Mesodermal cell (in vitro differentiated cells): ENCODE data around the gene GRK6. TPM values are rescaled to one million over a fixed set of nuclear protein-coding genes. Genes with fewer than 3 reads are reported as not detected.

Source experiments
- H3K27ac ChIP-seq: 2 replicates; pipeline ENCODE4 v1.7.0; 2013; ENCODE audit warnings: mild to moderate bottlenecking, low read depth, low read length, moderate library complexity; ENCODE audit not compliant: severe bottlenecking
- H3K36me3 ChIP-seq: 2 replicates; pipeline ENCODE4 v1.7.1; 2013; ENCODE audit warnings: mild to moderate bottlenecking, low read length, moderate library complexity; ENCODE audit not compliant: control insufficient read depth, insufficient read depth
- H3K4me1 ChIP-seq: one replicate; pipeline ENCODE4 v1.7.1; 2013; ENCODE audit warnings: mild to moderate bottlenecking, low read length; ENCODE audit not compliant: insufficient read depth, control insufficient read depth, poor library complexity, severe bottlenecking
- H3K4me3 ChIP-seq: 2 replicates; pipeline ENCODE4 v1.7.0; 2013; ENCODE audit warnings: low read length, control low read depth, mild to moderate bottlenecking; ENCODE audit not compliant: insufficient read depth, poor library complexity, severe bottlenecking; ENCODE audit errors: extremely low read depth
- H3K9me3 ChIP-seq: 2 replicates; pipeline ENCODE4 v1.7.1; 2013; ENCODE audit warnings: mild to moderate bottlenecking, low read length, moderate library complexity; ENCODE audit not compliant: control insufficient read depth
- WGBS, 2 experiments: methylation state at CpG; one replicate each; pipeline ENCODE4 v1.1.5; 2013; ENCODE audit warnings: missing lambda C conversion rate in 2 of 2; ENCODE audit not compliant: insufficient coverage in 2 of 2; 5-methylcytosine and 5-hydroxymethylcytosine counted together
- polyA plus RNA-seq, 2 experiments: library from polyadenylated mRNA; stranded (reverse); fragments of 50-300 nt; gene quantifications; one replicate each; pipeline ENCODE4 v1.2.3, GENCODE V29; 2013

The GRK6 gene
- polyA plus RNA-seq (2013, experiment 1 of 2), result 29.2 TPM
- polyA plus RNA-seq (2013, experiment 2 of 2), result 26.2 TPM

GRCh38 chr5:177426566-177427210 is at the start of gene GRK6:
Gene GRK6, plus strand, starts transcription at chr5:177426676. Its CDS starts 170 bp downstream, at chr5:177426846.
- Histone ChIP-seq H3K27ac (peak within 1 kb of the TSS; percentile 96), H3K4me3 (peak within 1 kb of the TSS; percentile 76), H3K36me3 (peaks cover 20% of the 10 kb centered on the region), H3K9me3 (no peaks in the 10 kb centered on the region), H3K4me1 (peaks cover 17% of the 10 kb centered on the region)
- WGBS, 2 experiments, result 0 to 1% methylated on average over 46 to 53 of the region's 82 CpGs

GRCh38 chr5:177377851-177378776 is 48.4 kb upstream of the GRK6 start:
- peaks cover 4% of the 10 kb centered on the region for H3K4me1 ChIP-seq
- no peaks in the 10 kb centered on the region for H3K36me3 ChIP-seq
- no peak overlapping the region for H3K4me3 ChIP-seq
- 90 to 96% methylated on average over 7 to 8 of the region's 8 CpGs for WGBS, 2 experiments
- no peak overlapping the region for H3K27ac ChIP-seq
- no peaks in the 10 kb centered on the region for H3K9me3 ChIP-seq

- Histone ChIP-seq H3K9me3 (no peaks in the 10 kb centered on the region), H3K4me3 (no peak overlapping the region), H3K27ac (peak overlapping the region; percentile 18), H3K4me1 (peaks cover 4% of the 10 kb centered on the region), H3K36me3 (no peaks in the 10 kb centered on the region)
- 90 to 98% methylated on average over 12 to 14 of the region's 15 CpGs for WGBS, 2 experiments
Measured at GRCh38 chr5:177378884-177379883, 47.3 kb upstream of the GRK6 start.

- no peak overlapping the region for H3K4me3 ChIP-seq
- WGBS, 2 experiments, result 84 to 96% methylated on average over 2 to 5 of the region's 6 CpGs
- H3K27ac ChIP-seq, result no peak overlapping the region
- H3K9me3 ChIP-seq, result no peaks in the 10 kb centered on the region
- H3K36me3 ChIP-seq, result no peaks in the 10 kb centered on the region
- H3K4me1 ChIP-seq, result peaks cover 4% of the 10 kb centered on the region
Measured at GRCh38 chr5:177380805-177381126, 45.7 kb upstream of the GRK6 start.

GRCh38 chr5:177382423-177383029 is 44.0 kb upstream of the GRK6 start:
- Histone ChIP-seq H3K4me1 (peaks cover 4% of the 10 kb centered on the region), H3K27ac (no peak overlapping the region), H3K9me3 (no peaks in the 10 kb centered on the region), H3K36me3 (no peaks in the 10 kb centered on the region), H3K4me3 (no peak overlapping the region)
- 74 to 96% methylated on average over 5 to 9 of the region's 11 CpGs for WGBS, 2 experiments

- H3K36me3 ChIP-seq, result no peaks in the 10 kb centered on the region
- peaks cover 4% of the 10 kb centered on the region for H3K4me1 ChIP-seq
- WGBS, 2 experiments, result 86 to 88% methylated on average over 6 to 7 of the region's 9 CpGs
- no peak overlapping the region for H3K4me3 ChIP-seq
- H3K27ac ChIP-seq, result no peak overlapping the region
- no peaks in the 10 kb centered on the region for H3K9me3 ChIP-seq
Measured at GRCh38 chr5:177383181-177383580, 43.3 kb upstream of the GRK6 start.

GRCh38 chr5:177384134-177384533 is 42.3 kb upstream of the GRK6 start, which contains the start of gene SLC34A1:
Gene SLC34A1, plus strand, starts transcription at chr5:177384434. Its CDS starts 1,308 bp downstream, at chr5:177385742.
- Histone ChIP-seq H3K4me1 (peaks cover 12% of the 10 kb centered on the region), H3K36me3 (no peaks in the 10 kb centered on the region), H3K4me3 (no peak within 1 kb of the TSS), H3K9me3 (no peaks in the 10 kb centered on the region), H3K27ac (no peak within 1 kb of the TSS)
- WGBS, 2 experiments, result 85 to 94% methylated on average over 2 to 4 of the region's 4 CpGs

GRCh38 chr5:177385720-177386119 is 40.8 kb upstream of the GRK6 start:
- Histone ChIP-seq H3K4me3 (no peak overlapping the region), H3K9me3 (no peaks in the 10 kb centered on the region), H3K4me1 (peaks cover 20% of the 10 kb centered on the region), H3K36me3 (no peaks in the 10 kb centered on the region), H3K27ac (no peak overlapping the region)
- WGBS, 2 experiments, result 81 to 83% methylated on average over 10 of the region's 11 CpGs

GRCh38 chr5:177386542-177386941 is 39.9 kb upstream of the GRK6 start:
- no peak overlapping the region for H3K4me3 ChIP-seq
- H3K9me3 ChIP-seq, result no peaks in the 10 kb centered on the region
- 87 to 93% methylated on average over 7 to 8 of the region's 8 CpGs for WGBS, 2 experiments
- H3K36me3 ChIP-seq, result no peaks in the 10 kb centered on the region
- H3K27ac ChIP-seq, result no peak overlapping the region
- peaks cover 16% of the 10 kb centered on the region for H3K4me1 ChIP-seq

GRCh38 chr5:177387405-177387804 is 39.1 kb upstream of the GRK6 start:
- H3K36me3 ChIP-seq, result no peaks in the 10 kb centered on the region
- no peak overlapping the region for H3K27ac ChIP-seq
- H3K9me3 ChIP-seq, result no peaks in the 10 kb centered on the region
- peaks cover 16% of the 10 kb centered on the region for H3K4me1 ChIP-seq
- WGBS, 2 experiments, result 94 to 98% methylated on average over 13 to 14 of the region's 14 CpGs
- H3K4me3 ChIP-seq, result no peak overlapping the region
